M059J (cell line): ENCODE results near the gene SLC25A10. TPM values are rescaled to one million over a fixed set of nuclear protein-coding genes. Genes with fewer than 3 reads are reported as not detected.

Experiments used
- DNase-seq: peaks from one replicate; pipeline ENCODE4 v3.0.0-alpha.2; 2012; ENCODE audit warnings: low read depth
- total RNA-seq: library from RNA; depleted of rRNA; stranded (reverse); fragments of >200 nt; shearing (Covaris generic); gene quantifications from 2 replicates; pipeline ENCODE4 v1.2.3, GENCODE V29; 2014

The SLC25A10 gene
- total RNA-seq, 1 experiment from 2014 or later = 61.8 TPM

- no peak for DNase-seq
These were observed 24.1 kb upstream of the SLC25A10 start for GRCh38 chr17:81687770-81688541.

DNA sequence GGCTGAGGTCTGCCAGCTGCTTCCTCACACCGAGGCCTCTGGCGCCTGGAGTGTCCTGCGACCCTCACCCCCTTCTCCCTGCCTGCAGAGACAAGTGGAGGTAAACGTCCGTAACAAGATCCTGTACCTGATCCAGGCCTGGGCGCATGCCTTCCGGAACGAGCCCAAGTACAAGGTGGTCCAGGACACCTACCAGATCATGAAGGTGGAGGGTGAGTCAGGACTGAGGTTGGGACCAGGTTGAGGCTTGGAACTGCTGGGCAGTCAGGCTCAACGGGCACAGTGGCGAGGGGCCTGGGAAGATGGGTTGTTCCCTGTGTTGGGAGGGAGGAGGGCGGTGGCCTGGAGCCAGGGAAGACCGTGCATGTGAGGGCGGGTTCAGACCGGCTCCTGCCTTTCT is 23.5 kb upstream of the SLC25A10 start:
- no peak for DNase-seq

- no peak for DNase-seq
These were observed 22.0 kb upstream of the SLC25A10 start for GRCh38 chr17:81690066-81690465.

- no peak for DNase-seq
These were observed 21.5 kb upstream of the SLC25A10 start for GRCh38 chr17:81690549-81690948.

- no peak for DNase-seq
These were observed 20.9 kb upstream of the SLC25A10 start for GRCh38 chr17:81691196-81691595.

GRCh38 chr17:81691608-81692007 is 20.5 kb upstream of the SLC25A10 start:
- no peak for DNase-seq

DNA sequence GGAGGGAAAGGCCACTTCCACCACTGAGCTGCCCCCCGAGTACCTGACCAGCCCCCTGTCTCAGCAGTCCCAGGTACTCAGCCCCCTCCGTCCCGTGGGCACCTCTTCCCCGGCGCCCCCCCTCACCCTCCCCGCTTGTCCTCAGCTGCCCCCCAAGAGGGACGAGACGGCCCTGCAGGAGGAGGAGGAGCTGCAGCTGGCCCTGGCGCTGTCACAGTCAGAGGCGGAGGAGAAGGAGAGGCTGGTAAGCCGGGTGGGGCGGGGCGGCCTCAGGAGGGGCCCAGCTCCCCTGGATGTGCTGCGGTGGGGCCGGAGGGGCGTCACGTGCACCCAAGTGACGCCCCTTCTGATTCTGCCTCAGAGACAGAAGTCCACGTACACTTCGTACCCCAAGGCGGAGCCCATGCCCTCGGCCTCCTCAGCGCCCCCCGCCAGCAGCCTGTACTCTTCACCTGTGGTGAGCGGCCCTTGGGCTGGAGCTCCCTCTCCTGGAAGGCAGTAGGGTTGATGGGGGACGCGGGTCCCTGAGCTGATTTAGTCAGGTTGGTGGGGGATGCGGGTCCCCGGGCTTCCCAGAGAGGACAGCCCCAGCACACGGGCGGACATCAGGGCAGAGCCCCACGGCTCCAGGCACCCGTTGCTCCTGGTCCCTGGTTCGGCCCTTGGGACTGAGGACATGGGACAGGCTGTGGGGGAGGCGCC is 18.4 kb upstream of the SLC25A10 start:
- DNase-seq = no peak

GRCh38 chr17:81694810-81695209 is 17.3 kb upstream of the SLC25A10 start:
- DNase-seq = no peak

DNA sequence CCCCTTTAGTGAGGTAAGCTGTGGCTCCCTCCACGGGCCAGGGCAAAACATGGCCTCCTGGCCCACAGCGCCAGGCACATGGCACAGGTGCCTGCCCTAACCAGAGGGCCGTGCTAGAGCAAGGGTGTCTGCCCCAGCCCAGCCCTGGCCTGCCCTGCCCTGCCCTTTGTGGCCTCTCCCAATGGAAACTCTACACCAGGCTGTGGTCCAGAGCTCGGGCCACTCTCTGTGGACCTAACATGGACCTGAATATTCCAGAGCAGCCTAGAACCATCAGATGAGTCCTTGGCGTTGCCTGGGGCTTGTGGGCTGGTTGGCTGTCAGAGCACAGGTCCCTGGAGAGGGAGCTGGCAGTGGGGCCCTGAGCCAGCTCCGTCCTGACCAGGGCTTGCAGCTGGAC is 16.9 kb upstream of the SLC25A10 start:
- DNase-seq = no peak

GRCh38 chr17:81695801-81696200 is 16.3 kb upstream of the SLC25A10 start:
- no peak for DNase-seq

DNA sequence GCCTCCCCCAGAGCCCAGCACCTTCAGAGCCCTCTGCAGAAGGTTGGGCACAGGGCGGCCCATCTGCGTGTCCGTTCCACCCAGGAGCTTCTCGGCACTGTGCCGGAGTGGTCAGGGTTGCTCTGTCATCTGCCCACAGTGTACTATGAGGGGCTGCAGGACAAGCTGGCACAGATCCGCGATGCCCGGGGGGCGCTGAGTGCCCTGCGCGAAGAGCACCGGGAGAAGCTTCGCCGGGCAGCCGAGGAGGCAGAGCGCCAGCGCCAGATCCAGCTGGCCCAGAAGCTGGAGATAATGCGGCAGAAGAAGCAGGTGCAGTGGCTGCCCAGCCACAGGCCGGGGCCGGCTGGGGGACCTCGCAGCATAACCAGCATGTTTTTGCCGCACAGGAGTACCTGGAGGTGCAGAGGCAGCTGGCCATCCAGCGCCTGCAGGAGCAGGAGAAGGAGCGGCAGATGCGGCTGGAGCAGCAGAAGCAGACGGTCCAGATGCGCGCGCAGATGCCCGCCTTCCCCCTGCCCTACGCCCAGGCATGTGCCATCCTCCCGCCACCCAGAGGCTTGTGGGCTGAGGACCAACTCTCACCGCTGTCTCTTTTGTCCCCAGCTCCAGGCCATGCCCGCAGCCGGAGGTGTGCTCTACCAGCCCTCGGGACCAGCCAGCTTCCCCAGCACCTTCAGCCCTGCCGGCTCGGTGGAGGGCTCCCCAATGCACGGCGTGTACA is 15.7 kb upstream of the SLC25A10 start:
- DNase-seq = no peak

- no peak for DNase-seq
These were observed 14.6 kb upstream of the SLC25A10 start for GRCh38 chr17:81697261-81698044.

DNA sequence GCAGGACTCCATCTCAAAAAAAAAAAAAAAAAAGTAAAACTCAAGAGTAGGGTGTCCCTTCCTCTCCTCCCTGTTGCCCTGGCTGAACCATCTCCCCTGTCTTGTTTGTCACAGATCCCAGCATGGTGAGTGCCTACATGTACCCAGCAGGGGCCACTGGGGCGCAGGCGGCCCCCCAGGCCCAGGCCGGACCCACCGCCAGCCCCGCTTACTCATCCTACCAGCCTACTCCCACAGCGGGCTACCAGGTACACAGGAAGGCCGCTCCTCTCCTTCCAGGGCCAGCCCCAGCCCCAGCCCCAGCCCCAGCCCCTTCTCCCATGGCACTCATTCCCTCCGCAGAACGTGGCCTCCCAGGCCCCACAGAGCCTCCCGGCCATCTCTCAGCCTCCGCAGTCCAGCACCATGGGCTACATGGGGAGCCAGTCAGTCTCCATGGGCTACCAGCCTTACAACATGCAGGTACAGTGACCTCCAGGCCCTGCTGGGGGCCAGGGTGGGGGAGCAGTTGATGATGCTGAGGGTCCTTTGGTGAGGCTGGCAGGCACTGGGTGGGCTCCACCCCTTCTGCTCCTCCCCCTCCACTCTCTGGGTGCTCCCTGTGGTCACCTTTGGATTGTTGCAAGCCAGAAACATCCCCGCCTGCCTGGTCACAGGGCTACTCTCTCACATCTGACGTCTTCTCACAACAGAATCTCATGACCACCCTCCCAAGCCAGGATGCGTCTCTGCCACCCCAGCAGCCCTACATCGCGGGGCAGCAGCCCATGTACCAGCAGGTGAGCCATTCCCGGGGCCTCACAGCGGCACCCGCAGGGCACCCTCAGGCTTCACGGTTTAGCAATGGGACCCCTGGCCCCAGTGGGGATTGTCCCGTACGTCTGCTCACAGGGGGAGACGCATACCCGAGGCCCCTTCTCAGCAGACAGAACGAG is 11.5 kb upstream of the SLC25A10 start:
- DNase-seq = no peak

DNA sequence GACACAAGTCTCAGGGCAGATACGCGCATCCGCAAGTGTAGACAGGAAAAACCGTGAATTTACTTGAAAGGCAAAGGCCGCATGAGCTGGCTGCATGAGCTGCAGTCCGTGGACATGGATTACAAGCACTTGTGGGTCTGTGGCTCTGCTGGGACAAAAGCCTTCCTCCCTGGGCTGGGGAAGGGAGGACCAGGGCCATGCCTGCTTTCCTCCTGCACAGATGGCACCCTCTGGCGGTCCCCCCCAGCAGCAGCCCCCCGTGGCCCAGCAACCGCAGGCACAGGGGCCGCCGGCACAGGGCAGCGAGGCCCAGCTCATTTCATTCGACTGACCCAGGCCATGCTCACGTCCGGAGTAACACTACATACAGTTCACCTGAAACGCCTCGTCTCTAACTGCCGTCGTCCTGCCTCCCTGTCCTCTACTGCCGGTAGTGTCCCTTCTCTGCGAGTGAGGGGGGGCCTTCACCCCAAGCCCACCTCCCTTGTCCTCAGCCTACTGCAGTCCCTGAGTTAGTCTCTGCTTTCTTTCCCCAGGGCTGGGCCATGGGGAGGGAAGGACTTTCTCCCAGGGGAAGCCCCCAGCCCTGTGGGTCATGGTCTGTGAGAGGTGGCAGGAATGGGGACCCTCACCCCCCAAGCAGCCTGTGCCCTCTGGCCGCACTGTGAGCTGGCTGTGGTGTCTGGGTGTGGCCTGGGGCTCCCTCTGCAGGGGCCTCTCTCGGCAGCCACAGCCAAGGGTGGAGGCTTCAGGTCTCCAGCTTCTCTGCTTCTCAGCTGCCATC is 10.6 kb upstream of the SLC25A10 start:
- no peak for DNase-seq

GRCh38 chr17:81702934-81703746 is 8.9 kb upstream of the SLC25A10 start, which contains the start of gene MRPL12:
MRPL12 (plus strand) TSS chr17:81703367; CDS start chr17:81703502, 135 bp downstream.
- DNase-seq = peak; percentile 91

DNA sequence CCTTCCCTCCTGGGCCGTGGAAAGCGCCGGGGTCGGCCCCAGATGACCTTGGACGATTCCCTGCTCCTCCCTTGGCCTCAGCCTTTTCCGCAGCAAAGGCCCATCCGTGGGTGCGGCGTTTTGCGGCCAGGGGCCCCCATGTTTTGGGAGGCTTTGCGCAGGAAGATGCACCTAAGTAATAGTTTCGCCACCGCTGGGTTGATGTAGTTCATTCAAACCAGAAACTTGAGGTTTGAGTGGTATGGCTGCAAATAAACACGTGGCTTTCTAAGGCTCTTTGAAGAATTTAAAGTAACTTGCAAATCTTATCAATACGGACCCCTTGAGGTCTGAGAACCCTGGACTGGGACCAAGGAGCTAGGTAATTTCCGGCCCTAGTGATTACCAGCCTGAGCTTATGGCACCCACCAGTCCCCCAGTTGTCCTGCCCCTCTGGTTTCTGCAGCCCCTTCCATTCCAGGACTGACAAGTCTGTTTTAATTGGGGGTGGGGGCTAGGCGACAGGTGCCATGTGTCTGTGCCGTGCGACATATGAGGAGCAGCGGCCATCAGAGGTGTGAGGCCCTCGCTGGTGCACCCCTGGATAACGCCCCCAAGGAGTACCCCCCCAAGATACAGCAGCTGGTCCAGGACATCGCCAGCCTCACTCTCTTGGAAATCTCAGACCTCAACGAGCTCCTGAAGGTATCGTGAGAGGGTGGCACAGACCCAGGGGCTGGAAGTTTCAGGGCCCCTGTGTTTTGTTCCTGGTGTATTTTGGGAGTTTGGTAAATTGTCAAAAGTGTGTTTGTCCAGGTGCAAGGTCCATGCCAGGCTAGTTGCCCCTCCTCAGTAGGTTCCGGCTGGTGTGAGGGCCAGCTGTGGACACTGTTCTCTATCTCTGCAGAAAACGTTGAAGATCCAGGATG is 8.1 kb upstream of the SLC25A10 start:
- no peak for DNase-seq

- no peak for DNase-seq
These were observed 6.4 kb upstream of the SLC25A10 start for GRCh38 chr17:81705518-81706231.
